Progenitor cell of endocrine pancreas (in vitro differentiated cells): Measurements from ENCODE around the gene ZNF746. TPM values are rescaled to one million over a fixed set of nuclear protein-coding genes. Genes with fewer than 3 reads are reported as not detected.

Experiments
- DNase-seq: peaks from one replicate; pipeline ENCODE4 v3.0.0; 2021; ENCODE audit warnings: low spot score; ENCODE audit not compliant: unreplicated experiment
- H3K27ac Mint-ChIP-seq: 2 replicates; pipeline ENCODE4 v1.8.0; 2021; ENCODE audit warnings: mild to moderate bottlenecking, moderate library complexity, mixed read lengths
- H3K27me3 Mint-ChIP-seq: 2 replicates; pipeline ENCODE4 v1.8.0; 2021; ENCODE audit warnings: mixed read lengths
- H3K36me3 Mint-ChIP-seq: 2 replicates; pipeline ENCODE4 v1.8.0; 2022; ENCODE audit warnings: mixed read lengths; ENCODE audit not compliant: insufficient read depth
- H3K4me1 Mint-ChIP-seq: 2 replicates; pipeline ENCODE4 v1.8.0; 2021; ENCODE audit warnings: low read depth, mixed read lengths
- H3K4me3 Mint-ChIP-seq: 2 replicates; pipeline ENCODE4 v1.8.0; 2021; ENCODE audit warnings: low read depth, mild to moderate bottlenecking, moderate library complexity, mixed read lengths
- H3K9me3 Mint-ChIP-seq: 2 replicates; pipeline ENCODE4 v1.8.0; 2021; ENCODE audit warnings: low read depth, mixed read lengths
- CTCF ChIP-seq: fragments of 200-600 bp; sonication (generic); IDR thresholded peaks from one replicate; pipeline ENCODE4 v1.5.0; 2021; ENCODE audit warnings: antibody characterized with exemption, mild to moderate bottlenecking; ENCODE audit not compliant: unreplicated experiment
- total RNA-seq: library from RNA; stranded (reverse); gene quantifications from 2 replicates; pipeline ENCODE4 v1.2.1, GENCODE V29; 2021

ZNF746 gene
- total RNA-seq, 1 donor from 2014 or later = 26.7 TPM

GRCh38 chr7:149466364-149466763, 31.2 kb downstream of the ZNF746 start:
- Mint-ChIP-seq H3K27me3 (peaks cover 3% of the 10 kb centered on the region), H3K9me3 (peaks cover 16% of the 10 kb centered on the region), H3K4me1 (peaks cover under 1% of the 10 kb centered on the region), H3K27ac (no peak overlapping the region), H3K36me3 (peaks cover 7% of the 10 kb centered on the region), H3K4me3 (no peak overlapping the region)
- DNase-seq = no peak
- no peak for TF ChIP-seq CTCF

- no peak for DNase-seq
- H3K9me3 Mint-ChIP-seq = peaks cover 12% of the 10 kb centered on the region
- peaks cover 3% of the 10 kb centered on the region for H3K27me3 Mint-ChIP-seq
- H3K36me3 Mint-ChIP-seq = no peaks in the 10 kb centered on the region
- no peak overlapping the region for H3K27ac Mint-ChIP-seq
- no peak overlapping the region for H3K4me3 Mint-ChIP-seq
- H3K4me1 Mint-ChIP-seq = peaks cover 4% of the 10 kb centered on the region
- no peak for TF ChIP-seq CTCF
Measured at GRCh38 chr7:149463500-149464161, 34.0 kb downstream of the ZNF746 start.

- H3K27ac Mint-ChIP-seq = peak overlapping the region; percentile 31
- peaks cover 12% of the 10 kb centered on the region for H3K9me3 Mint-ChIP-seq
Measured at GRCh38 chr7:149462101-149462520, 35.5 kb downstream of the ZNF746 start.

GRCh38 chr7:149460493-149461277, 36.9 kb downstream of the ZNF746 start, which contains the start of gene ZNF777:
Gene ZNF777, minus strand, starts transcription at chr7:149461062. Its CDS starts 5,040 bp downstream, at chr7:149456022.
- peak; percentile 50 for TF ChIP-seq CTCF
- peaks cover 3% of the 10 kb centered on the region for H3K27me3 Mint-ChIP-seq
- peaks cover 1% of the 10 kb centered on the region for H3K36me3 Mint-ChIP-seq
- peak; percentile 58 for DNase-seq
- peaks cover 9% of the 10 kb centered on the region for H3K4me1 Mint-ChIP-seq
- H3K4me3 Mint-ChIP-seq = peak within 1 kb of the TSS; percentile 80
- peaks cover 3% of the 10 kb centered on the region for H3K9me3 Mint-ChIP-seq
- peak within 1 kb of the TSS; percentile 96 for H3K27ac Mint-ChIP-seq

More at GRCh38 chr7:149462101-149462520, 35.5 kb downstream of the ZNF746 start:
- no peak for TF ChIP-seq CTCF
- no peak for DNase-seq
- H3K4me3 Mint-ChIP-seq = peak overlapping the region; percentile 17
- H3K36me3 Mint-ChIP-seq = no peaks in the 10 kb centered on the region
- H3K27me3 Mint-ChIP-seq = peaks cover 3% of the 10 kb centered on the region
- H3K4me1 Mint-ChIP-seq = peaks cover 9% of the 10 kb centered on the region
